Fibroblast of the aortic adventitia (primary cell): ENCODE measurements around the gene SETBP1. TPM values are rescaled to one million over a fixed set of nuclear protein-coding genes. Genes with fewer than 3 reads are reported as not detected.
"Not testable (repeated sequence)": the region's sequence is repeated elsewhere in the genome, so short reads cannot be mapped to it uniquely, and the experiment has no call there.

Experiments used
- DNase-seq: peaks from one replicate; pipeline ENCODE4 v3.0.0-alpha.2; 2010; ENCODE audit warnings: low read depth
- H3K4me3 ChIP-seq: 2 replicates; pipeline ENCODE4 v1.5.1; 2011; ENCODE audit warnings: low read depth, mild to moderate bottlenecking, control low read depth, low read length, moderate library complexity
- CTCF ChIP-seq: IDR thresholded peaks from 2 replicates; pipeline ENCODE4 v1.5.1; 2011; ENCODE audit warnings: mild to moderate bottlenecking, low read length, control low read depth, inconsistent platforms; ENCODE audit not compliant: insufficient read depth
- total RNA-seq: library from RNA; depleted of rRNA; stranded (reverse); fragments of >200 nt; gene quantifications from 2 replicates; pipeline ENCODE4 v1.2.3, GENCODE V29; 2012; ENCODE audit warnings: low replicate concordance

SETBP1 gene
- total RNA-seq, 1 donor, result 10.5 TPM

DNA sequence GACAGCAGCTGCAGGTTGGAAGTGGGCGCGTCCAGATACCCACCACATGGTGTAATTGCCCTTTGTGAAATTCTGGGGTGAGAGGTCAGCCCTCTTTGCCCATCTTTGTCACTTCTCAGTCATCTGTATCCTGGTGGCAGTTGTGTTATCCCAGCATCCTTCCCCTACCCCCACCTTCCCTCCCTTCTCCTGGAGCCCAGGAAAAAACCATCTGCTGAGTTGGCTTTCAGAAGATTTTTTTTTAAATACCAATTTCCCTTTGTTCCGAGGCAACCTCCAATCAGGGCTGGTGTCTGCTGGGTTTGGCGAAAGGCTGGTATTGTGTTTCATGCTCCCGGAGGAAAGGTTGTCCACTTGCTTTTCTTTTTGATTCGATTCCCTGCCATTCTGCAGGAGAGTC lies 35.2 kb downstream of the SETBP1 start:
- DNase-seq, result no peak

GRCh38 chr18:44716697-44717163 lies 36.0 kb downstream of the SETBP1 start:
- no peak for DNase-seq
- TF ChIP-seq CTCF, result no peak

More for the DNA sequence above, 35.2 kb downstream of the SETBP1 start:
- TF ChIP-seq CTCF, result no peak
- H3K4me3 ChIP-seq, result no peak overlapping the region

GRCh38 chr18:44719519-44720060 lies 38.9 kb downstream of the SETBP1 start:
- DNase-seq, result no peak
- H3K4me3 ChIP-seq, result no peak overlapping the region
- TF ChIP-seq CTCF, result no peak

More at GRCh38 chr18:44716697-44717163, 36.0 kb downstream of the SETBP1 start:
- no peak overlapping the region for H3K4me3 ChIP-seq

DNA sequence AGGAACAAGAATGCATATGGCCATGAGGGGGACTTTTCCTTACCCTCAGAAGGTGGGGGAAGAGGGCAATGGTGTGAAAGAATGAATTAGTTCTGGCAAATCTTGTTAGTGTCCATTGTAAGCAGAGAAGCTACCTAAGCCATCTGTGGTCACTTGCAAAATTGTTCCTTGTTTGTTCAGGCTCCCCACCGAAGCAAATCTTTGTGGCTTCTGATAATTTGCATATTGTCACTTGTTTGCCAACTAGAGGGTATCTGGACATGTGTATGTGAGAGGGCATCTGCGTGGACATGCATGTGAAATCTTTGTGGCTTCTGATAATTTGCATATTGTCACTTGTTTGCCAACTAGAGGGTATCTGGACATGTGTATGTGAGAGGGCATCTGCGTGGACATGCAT lies 41.1 kb downstream of the SETBP1 start:
- not testable (repeated sequence) for DNase-seq, H3K4me3 ChIP-seq

GRCh38 chr18:44723411-44723810 lies 42.7 kb downstream of the SETBP1 start:
- no peak for DNase-seq
- no peak overlapping the region for H3K4me3 ChIP-seq
- TF ChIP-seq CTCF, result no peak

DNA sequence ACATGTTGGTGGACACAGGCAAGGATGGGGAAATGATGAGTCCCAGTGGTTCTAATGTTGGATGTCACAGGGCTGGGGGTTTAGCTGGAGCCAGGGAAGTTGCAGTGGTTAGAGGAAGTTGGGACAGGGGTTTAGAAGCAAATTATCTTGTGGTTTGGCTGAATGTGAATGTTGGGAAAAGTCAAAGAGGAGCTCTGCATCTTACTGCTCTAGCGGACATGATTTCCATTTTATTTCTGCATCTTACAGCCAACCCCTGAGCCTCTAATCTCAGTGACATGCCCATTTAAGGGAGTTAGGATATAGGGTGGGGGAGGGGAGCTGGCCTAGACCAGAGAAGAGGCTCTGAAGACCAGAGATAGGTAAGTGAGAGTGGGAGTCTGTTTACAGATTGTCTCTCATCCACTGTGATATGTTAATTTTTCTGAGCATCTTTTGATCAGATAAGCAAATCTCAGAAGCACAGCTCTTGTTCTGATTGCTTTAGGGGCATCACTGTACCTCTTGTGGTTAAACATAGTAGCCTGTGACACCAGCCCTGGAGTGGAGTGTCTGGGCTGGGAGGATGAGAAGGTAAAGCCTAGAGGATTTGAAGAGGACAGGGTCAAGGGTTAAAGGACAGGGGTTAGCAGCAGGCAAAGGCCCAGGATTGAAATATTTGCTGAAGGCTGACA lies 43.6 kb downstream of the SETBP1 start:
- no peak overlapping the region for H3K4me3 ChIP-seq
- no peak for TF ChIP-seq CTCF
- DNase-seq, result no peak

DNA sequence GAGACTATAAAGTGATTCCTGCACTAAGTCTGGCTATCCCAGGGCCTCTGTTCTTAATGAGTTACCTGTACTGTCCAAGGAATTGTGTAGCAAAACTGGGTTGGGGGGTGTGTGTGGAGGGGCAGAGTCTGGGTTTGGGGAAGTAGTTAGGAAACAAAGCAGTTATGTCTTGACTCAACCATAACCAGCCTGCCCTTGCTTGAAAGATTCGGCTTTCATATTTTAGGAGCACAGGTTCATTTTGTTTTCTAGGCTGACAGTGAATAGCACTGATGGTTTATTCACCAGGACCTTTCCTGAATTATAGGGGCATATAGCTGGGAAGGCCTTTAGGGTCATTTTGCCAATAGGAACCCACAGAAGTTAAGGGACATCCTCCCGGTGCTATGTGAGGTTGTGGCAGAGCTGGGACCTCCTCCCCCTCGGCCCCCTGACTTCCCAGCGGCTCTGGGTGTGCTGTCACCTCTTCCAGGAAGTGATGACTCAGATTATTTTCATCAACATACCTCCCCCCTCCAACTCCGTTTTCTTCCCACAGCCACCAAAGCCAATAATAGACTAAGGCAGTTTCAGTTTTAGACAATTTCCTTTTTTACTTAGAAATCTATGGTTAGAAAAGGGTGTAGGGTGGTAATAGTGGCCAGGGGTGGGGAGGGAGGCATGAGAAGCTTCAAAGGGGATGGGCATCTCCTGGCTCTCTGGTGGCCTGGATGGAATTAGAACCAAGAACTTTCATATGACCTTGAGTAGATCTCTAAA lies 44.8 kb downstream of the SETBP1 start:
- TF ChIP-seq CTCF, result no peak
- peak; percentile 61 for DNase-seq
- H3K4me3 ChIP-seq, result no peak overlapping the region
